ENCODE results near the gene RAPGEF3. TPM values are rescaled to one million over a fixed set of nuclear protein-coding genes. Genes with fewer than 3 reads are reported as not detected.

Gene RAPGEF3
- total RNA-seq, 2 experiments from 2014 or later = 0.94 to 1.1 TPM

Other genes with a start within 250 kb of the RAPGEF3 start
- gene RPAP3, start 52.9 kb downstream of the RAPGEF3 start, total RNA-seq = 10 to 100 TPM; 36.0 to 41.1 TPM
- gene ENDOU, start 33.4 kb downstream of the RAPGEF3 start, total RNA-seq = under 1 TPM in 1 of 2 experiments, not detected in 1; 0.30 TPM
- 10 to 100 TPM; 13.4 to 13.9 TPM for gene SLC48A1, start 14.4 kb upstream of the RAPGEF3 start, total RNA-seq
- 100 to 1,000 TPM; 200 to 215 TPM for gene HDAC7, start 61.0 kb upstream of the RAPGEF3 start, total RNA-seq
- gene VDR, start 146.1 kb upstream of the RAPGEF3 start, total RNA-seq = 10 to 100 TPM; 13.9 to 14.3 TPM
- gene TMEM106C, start 204.7 kb upstream of the RAPGEF3 start, total RNA-seq = 100 to 1,000 TPM; 111 to 115 TPM
- not detected for gene COL2A1, start 245.6 kb upstream of the RAPGEF3 start, total RNA-seq

Measured in activated naive CD8-positive, alpha-beta T cell treated with anti-CD3 and anti-CD28 coated beads, Interleukin-2, amount 10 ng/mL, durations not matched to agents 7 days and 5 days (primary cell).